ENCODE results near the gene MAD1L1. TPM values are rescaled to one million over a fixed set of nuclear protein-coding genes. Genes with fewer than 3 reads are reported as not detected.

Gene MAD1L1
- total and polyA plus RNA-seq, 2 donors (not counting 3 experiments of a cell fraction or from before 2014, with no cell fraction given), result 34.1 to 42.3 TPM

DNA sequence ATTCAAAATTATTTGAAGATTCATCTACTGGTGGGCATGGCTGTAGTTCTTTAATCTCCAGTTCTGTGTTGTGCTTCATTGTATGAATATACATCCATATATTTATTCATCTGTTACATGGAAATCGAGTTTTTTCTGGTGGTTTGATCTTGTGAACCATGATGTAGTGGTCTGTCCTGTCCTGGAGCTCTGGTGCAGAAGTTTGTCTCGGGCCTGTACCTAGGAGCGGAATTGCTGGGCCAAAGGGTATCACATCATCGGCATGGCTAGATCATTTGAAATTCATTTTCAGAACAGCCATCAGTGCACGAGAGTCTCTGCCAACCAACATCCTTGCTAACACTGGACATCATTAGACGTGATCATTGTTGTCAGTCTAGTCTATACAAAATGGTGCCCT lies 455.6 kb downstream of the MAD1L1 start:
- no peaks in the 10 kb centered on the region for H3K4me1 ChIP-seq (ENCODE audit: control insufficient read depth, extremely low read depth, insufficient read depth, low read length)
- no peak for TF ChIP-seq JUN (IDR thresholded peaks at IDR 0.05; ENCODE audit: borderline replicate concordance, insufficient read depth, insufficient read length, low read depth)
- intact Hi-C loops (cut with micrococcal nuclease), result no loop called here
- no peak overlapping the region for H3K9ac ChIP-seq (replicated peaks; ENCODE audit: extremely low read depth, insufficient read depth, low read length)
- H3K4me3 ChIP-seq (replicated peaks in 1 of 3; ENCODE audit: insufficient read depth in 1 of 3, low read depth in 1 of 3, low read length in 3 of 3), result no peak overlapping the region
- H3K9me1 ChIP-seq (replicated peaks; ENCODE audit: control insufficient read depth, extremely low read depth, insufficient read depth, low read length), result no peaks in the 10 kb centered on the region
- dilution Hi-C loops (cut with MboI; ENCODE audit: extremely low pct_ligation_motif_present, low sequenced_read_pairs), result no loop called here
- no peaks in the 10 kb centered on the region for H4K20me1 ChIP-seq (replicated peaks; ENCODE audit: control insufficient read depth, extremely low read depth, insufficient read depth, low read length)
- CTCF ChIA-PET, result no interaction called here
- no peak overlapping the region for H3K4me2 ChIP-seq (ENCODE audit: insufficient read depth, low read length)
- POLR2A ChIA-PET, result no interaction called here
- H3K36me3 ChIP-seq (ENCODE audit: control insufficient read depth in 2 of 2, extremely low read depth in 1 of 2, insufficient read depth in 2 of 2, low read length in 2 of 2), result no peaks in the 10 kb centered on the region
- no TSS peak for BruUV-seq (replicated peaks)
- DNase-seq (ENCODE audit: low read depth, low spot score) (no peak), FAIRE-seq (no peak)
- H3K79me2 ChIP-seq (ENCODE audit: control insufficient read depth, insufficient read depth, low read length), result no peaks in the 10 kb centered on the region
- H3K27me3 ChIP-seq (ENCODE audit: control insufficient read depth in 2 of 2, insufficient read depth in 2 of 2, low read length in 2 of 2), result peaks cover 0 to 2% of the 10 kb centered on the region in 2 experiments
- no peaks in the 10 kb centered on the region for H3K9me3 ChIP-seq (replicated peaks; ENCODE audit: control insufficient read depth, insufficient read depth, low read length)
- H3K27ac ChIP-seq (ENCODE audit: insufficient read depth, low read depth, low read length), result no peak overlapping the region
- no peak overlapping the region for H2AFZ ChIP-seq (ENCODE audit: low read depth, low read length)

DNA sequence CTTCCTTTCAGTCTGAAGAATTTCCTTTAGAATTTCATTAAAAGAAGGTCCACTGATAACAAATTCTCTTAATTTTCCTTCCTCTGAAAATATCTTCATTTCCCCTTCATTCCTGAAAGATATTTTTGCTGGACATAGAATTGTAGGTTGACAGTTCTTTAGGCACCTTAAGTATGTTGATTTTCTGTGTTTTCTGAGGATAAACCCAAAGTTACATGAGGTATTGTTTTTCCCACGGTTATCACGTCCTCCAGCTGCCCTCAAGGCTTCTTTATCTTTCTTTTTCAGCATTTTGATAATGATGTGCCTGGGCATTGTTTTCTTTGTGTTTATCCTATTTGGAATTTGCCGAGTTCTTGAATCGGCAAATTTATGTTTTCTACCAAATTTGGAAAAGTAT lies 457.4 kb downstream of the MAD1L1 start:
- DNase-seq (ENCODE audit: low read depth, low spot score) (no peak), FAIRE-seq (no peak)
- TF ChIP-seq, protein P1, sequence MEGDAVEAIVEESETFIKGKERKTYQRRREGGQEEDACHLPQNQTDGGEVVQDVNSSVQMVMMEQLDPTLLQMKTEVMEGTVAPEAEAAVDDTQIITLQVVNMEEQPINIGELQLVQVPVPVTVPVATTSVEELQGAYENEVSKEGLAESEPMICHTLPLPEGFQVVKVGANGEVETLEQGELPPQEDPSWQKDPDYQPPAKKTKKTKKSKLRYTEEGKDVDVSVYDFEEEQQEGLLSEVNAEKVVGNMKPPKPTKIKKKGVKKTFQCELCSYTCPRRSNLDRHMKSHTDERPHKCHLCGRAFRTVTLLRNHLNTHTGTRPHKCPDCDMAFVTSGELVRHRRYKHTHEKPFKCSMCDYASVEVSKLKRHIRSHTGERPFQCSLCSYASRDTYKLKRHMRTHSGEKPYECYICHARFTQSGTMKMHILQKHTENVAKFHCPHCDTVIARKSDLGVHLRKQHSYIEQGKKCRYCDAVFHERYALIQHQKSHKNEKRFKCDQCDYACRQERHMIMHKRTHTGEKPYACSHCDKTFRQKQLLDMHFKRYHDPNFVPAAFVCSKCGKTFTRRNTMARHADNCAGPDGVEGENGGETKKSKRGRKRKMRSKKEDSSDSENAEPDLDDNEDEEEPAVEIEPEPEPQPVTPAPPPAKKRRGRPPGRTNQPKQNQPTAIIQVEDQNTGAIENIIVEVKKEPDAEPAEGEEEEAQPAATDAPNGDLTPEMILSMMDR (IDR thresholded peaks at IDR 0.05; ENCODE audit: extremely low read depth in 1 of 2, insufficient read depth in 1 of 2, low read depth in 1 of 2, low read length in 2 of 2), result no peak
- TF ChIP-seq POLR2A (IDR thresholded peaks at IDR 0.05; ENCODE audit: low read depth, low read length) (no peak), MYC (IDR thresholded peaks at IDR 0.05; ENCODE audit: low read depth, low read length) (no peak)
- TF ChIP-seq, protein P2, sequence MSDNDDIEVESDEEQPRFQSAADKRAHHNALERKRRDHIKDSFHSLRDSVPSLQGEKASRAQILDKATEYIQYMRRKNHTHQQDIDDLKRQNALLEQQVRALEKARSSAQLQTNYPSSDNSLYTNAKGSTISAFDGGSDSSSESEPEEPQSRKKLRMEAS (IDR thresholded peaks at IDR 0.05; ENCODE audit: insufficient read depth, insufficient read length), result no peak
- no peaks in the 10 kb centered on the region for H3K36me3 ChIP-seq (ENCODE audit: control insufficient read depth in 2 of 2, extremely low read depth in 1 of 2, insufficient read depth in 2 of 2, low read length in 2 of 2)
- H4K20me1 ChIP-seq (replicated peaks; ENCODE audit: control insufficient read depth, extremely low read depth, insufficient read depth, low read length), result no peaks in the 10 kb centered on the region
- no peaks in the 10 kb centered on the region for H3K9me3 ChIP-seq (replicated peaks; ENCODE audit: control insufficient read depth, insufficient read depth, low read length)
- H3K4me2 ChIP-seq (ENCODE audit: insufficient read depth, low read length), result no peak overlapping the region
- ChIA-PET POLR2A (no interaction called here), CTCF (no interaction called here)
- H3K27ac ChIP-seq (ENCODE audit: insufficient read depth, low read depth, low read length), result no peak overlapping the region
- intact Hi-C loops (cut with micrococcal nuclease), result no loop called here
- no peak overlapping the region for H3K9ac ChIP-seq (replicated peaks; ENCODE audit: extremely low read depth, insufficient read depth, low read length)
- dilution Hi-C loops (cut with MboI; ENCODE audit: extremely low pct_ligation_motif_present, low sequenced_read_pairs), result no loop called here
- H3K4me3 ChIP-seq (replicated peaks in 1 of 3; ENCODE audit: insufficient read depth in 1 of 3, low read depth in 1 of 3, low read length in 3 of 3), result no peak overlapping the region
- H3K79me2 ChIP-seq (ENCODE audit: control insufficient read depth, insufficient read depth, low read length), result no peaks in the 10 kb centered on the region
- no peaks in the 10 kb centered on the region for H3K9me1 ChIP-seq (replicated peaks; ENCODE audit: control insufficient read depth, extremely low read depth, insufficient read depth, low read length)
- H2AFZ ChIP-seq (ENCODE audit: low read depth, low read length), result no peak overlapping the region
- no TSS peak for BruUV-seq (replicated peaks)
- H3K4me1 ChIP-seq (ENCODE audit: control insufficient read depth, extremely low read depth, insufficient read depth, low read length), result no peaks in the 10 kb centered on the region
- peaks cover 0 to 2% of the 10 kb centered on the region in 2 experiments for H3K27me3 ChIP-seq (ENCODE audit: control insufficient read depth in 2 of 2, insufficient read depth in 2 of 2, low read length in 2 of 2)
